Non-pigmented ciliary epithelial cell (primary cell): ENCODE measurements around the gene EPHA3.

ENCODE experiments used
- DNase-seq: peaks from one replicate; pipeline ENCODE4 v3.0.0-alpha.2; 2010; ENCODE audit warnings: low read depth

EPHA3 gene

DNA sequence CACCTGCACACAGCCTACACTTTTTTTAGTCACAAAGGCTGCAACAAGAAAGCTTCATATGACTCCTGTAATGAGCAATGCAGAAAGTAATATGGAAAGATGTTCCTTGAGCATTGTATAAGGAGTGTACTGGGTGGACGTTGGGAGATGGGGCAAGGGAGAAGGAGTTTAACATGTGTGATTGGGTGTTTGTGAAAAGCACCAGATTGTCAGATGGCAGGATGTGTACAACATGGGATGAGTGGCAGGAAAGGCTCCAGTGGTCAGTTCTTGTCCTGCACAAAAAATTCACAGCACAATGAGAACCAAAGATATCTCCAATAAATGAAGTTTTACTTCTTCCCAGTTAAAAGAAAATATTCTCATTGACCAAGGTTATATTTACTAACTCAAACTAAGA lies 255.1 kb downstream of the EPHA3 start:
- DNase-seq: no peak

DNA sequence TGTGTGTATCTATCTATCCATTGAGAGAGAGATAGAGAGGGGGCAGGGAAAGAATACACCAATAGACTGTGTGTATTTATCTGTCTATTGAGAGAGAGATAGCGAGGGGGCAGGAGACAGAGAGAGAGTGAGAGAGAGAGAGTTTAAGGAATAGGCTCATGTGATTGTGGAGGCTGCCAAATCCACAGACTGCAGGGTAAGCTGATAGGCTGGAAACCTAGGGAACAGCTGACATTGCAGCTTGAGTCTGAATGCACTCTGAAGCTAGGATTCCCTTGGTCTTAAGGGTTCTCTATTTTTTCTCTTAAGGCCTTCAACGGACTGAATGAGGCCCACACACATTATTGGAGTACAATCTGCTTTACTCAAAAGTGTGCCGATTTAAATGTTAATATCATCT lies 255.8 kb downstream of the EPHA3 start:
- DNase-seq: no peak

DNA sequence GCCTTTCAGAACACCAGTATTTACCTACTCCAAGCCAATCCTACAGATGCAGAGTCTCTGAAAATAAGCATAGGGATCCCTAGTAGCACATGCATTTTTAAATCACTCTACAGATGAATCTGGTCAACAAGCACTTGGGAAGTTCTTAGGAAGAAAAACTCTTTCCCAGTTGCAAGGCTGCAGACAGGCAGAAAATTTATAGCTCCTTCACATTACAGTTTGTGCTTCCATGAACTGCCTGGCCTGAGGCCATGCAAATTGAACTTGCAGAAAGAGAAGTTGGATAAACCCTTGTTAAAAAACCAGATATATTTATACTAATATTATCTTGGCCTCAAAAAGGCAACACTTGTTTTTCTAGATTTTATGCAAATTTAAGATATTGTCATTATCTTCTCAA lies 256.9 kb downstream of the EPHA3 start:
- DNase-seq: no peak

DNA sequence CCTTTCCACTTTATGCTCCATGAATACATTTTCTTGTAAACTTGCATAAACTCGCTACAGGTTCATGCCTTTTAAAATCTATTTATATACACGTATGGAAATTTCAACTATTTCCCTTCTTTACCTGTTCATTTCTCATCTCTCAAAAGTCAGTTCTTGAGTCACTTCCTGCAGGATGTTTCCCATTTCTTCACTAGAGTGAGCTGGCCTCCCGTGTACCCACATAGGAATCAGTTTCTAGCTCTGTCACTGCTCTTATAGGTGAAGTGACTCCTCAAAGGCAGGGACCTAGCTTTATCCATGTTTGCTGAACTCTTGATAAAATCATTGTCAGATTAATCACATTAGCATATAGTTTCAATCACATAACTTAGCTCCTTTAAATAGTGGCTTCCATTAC lies 259.7 kb downstream of the EPHA3 start:
- no peak for DNase-seq

DNA sequence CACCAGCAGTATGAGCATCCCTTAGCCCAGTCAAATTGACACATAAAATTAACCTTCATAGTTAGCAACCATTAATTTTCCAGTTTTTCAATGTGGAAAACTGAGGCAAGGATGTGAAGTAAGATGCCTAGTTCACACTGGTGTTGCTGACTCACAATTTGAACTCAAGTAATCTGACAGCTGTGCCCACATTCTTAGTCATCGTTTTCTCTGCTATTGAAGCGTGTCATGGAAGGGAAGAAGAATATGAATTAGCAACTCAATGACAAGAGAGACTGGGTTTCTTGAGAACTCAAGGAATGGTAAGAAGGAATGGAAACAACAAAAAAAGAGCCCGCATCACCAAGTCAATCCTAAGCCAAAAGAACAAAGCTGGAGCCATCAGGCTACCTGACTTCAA lies 261.4 kb downstream of the EPHA3 start:
- DNase-seq: no peak

DNA sequence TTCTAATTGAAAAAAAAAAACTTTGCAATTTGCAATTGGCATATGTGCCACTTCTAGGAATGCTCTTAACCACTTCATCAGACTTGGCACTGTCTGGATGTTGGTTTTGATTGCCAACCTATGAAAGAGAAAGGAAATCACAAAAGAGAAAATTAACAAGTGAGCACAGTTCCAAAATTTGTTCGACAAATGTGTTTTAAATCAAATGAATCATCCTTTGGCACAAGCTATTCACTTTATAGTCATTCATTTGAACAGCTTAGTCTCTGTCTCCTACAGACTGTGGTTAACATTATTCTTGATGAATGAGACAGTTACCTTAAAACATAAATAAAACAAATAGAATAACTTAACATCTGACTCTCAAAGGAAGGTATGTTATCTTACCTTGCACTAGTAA lies 265.0 kb downstream of the EPHA3 start:
- no peak for DNase-seq

DNA sequence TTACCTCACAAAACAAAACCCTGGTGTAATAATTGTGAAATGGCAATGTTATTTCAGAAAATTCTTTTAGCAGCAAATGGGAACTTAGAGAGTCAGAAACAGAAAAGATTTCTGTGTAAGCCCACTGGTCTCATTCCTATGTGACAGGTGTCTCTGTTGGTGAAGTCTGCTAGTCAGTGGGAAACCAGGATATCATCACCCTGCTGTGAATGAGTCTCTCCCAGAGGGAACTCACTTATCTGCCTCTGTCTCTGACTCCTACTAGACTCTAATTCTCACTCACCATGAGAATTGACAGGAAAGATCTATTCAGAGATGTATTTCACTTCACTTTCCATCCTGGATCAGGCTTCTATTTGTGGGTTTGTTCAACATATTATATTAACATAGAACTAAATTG lies 266.0 kb downstream of the EPHA3 start:
- DNase-seq: no peak

DNA sequence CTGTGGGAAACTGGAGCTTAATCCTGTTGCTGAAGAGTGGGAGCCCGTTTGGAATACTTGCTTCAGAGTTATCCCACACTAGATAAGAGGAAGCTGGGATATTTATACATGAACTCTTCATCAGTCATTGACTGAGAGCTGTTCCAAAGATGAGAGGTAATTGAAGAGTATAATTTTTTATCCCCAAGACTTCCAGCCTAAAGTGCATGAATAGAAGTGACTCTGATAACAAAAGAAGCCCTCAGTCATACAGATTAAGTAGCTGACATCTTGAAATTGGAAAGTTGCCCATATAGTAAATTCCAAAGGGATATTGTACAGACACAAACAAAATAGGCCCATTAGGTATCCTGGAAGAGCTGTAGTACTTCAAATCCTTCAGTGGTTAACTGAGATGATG lies 268.0 kb downstream of the EPHA3 start:
- no peak for DNase-seq

DNA sequence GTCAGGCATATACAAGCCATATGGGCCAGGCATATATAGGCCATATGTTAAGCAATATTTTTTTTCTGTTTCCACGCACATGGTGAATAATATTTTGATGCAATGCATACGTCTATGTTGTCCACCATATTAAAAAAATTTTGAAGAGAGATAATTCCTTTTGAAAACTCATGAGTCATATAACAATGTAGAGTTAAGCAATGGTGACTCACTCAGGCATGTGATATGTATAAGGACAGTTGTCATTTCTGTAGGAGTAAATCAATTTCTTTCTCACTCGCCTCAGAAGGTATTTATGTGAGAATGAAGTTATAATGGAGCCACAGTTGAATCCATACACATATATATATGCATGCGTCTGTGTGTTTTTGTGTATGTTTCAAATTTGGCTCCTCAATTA lies 272.6 kb downstream of the EPHA3 start:
- DNase-seq: no peak

DNA sequence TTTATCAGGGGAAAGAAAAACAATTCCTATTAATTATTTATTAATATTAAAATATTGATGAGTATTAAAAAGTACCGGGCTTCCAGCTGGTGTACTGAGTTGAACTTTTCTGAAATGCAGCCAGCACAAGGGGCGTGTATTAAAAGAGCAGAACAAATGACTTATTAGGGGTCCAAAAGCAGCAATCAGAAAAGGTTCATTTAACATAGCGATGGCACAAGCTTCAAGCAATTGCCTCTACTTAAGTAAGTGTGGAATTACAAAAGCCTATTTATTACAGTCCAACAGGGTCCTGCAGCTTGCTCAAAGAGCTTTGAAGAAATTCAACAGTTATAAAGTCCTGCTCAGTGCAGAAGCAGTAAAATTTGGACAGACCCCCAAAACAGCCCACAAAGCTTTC lies 285.6 kb downstream of the EPHA3 start:
- no peak for DNase-seq

DNA sequence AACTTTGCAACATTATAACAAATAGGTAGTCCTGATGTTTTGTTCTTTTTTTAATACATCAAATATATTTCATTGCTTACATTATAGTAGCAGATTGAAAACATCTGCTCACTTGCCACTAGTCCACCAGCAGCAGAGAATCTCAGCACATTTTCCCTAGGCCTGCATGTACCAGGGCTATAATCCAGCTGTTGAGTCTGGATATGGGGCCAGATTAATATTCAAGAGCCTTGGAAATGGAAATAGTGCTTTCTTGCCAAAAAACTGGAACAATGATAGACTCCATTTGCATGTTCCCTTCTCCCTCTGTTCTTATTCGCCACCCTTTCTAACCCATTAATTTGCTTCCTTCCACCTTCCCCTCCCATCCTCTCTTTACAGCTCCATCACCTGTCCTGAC lies 288.0 kb downstream of the EPHA3 start:
- DNase-seq: no peak

DNA sequence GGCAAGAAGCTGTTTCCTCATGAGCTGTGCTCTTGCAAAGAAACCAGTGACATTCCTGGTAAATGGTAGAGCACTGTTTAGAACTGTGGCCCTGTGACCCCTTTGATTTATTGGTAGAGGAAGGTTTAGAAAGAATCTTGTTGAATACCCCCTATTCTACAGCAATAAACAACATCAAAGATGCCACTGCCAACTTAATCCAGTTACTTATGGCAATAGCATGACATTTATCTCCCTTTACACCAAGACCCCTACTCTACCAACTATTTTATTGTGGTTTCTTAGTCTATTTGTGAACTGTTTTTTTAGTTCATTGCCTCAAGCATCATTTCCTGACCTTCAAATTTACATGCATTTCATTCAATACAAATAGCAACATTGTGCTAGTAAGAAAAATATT lies 288.6 kb downstream of the EPHA3 start:
- no peak for DNase-seq

DNA sequence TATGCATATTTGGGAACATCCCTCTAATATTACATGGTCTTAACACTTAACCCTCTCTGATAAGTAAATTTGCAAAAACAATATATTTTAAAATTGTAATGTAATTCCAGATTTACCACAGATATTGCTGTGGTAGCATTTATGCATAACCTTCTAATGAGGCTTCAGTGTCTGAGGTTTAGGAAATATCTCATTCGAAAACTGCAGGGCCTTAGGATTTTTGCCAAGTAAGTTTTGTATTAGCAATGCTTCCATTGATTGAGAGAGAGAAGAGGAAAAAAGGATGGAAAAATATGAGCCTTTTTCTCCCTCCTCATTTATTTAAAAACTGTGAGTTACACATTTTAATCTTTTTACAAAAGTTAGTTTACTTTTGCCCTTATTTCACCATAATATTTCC lies 294.6 kb downstream of the EPHA3 start:
- DNase-seq: no peak

DNA sequence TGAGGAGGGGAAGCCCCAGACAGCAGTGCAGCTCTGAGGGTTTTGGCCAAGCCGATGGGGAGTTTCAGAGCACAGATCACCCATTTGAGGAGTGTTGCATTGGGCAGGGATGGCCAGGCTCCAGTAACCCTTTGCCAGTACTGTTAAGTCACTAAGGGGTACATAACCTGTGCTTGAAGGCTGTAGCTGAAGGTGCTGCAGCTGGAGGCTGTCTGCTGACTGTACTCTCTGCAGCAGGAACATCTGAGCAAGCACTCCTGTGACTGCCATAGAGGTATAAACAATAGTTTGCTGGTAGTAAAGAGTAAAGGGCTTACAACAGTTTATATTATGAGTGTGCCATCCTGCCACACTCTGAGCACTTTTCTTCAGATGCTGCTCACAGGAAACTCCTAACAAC lies 297.8 kb downstream of the EPHA3 start:
- DNase-seq: no peak

DNA sequence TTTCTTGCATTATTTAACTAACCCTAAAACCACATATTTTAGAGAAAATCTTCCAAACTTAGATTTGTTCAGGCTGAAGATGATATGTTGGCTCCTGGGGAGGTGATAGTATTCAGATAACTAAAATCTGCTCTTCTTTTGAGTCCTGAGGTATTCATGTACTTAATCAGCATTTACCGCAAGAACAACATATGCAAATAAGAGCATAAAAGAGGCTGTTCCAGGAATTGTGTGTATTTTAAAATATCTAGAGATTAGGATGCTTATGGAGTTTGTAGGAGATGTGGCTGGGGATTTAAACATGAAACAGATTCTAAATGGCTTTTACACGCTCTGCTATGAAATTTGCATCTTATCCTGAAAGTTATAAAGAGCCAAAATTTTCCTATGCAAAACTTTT lies 298.2 kb downstream of the EPHA3 start:
- DNase-seq: no peak

DNA sequence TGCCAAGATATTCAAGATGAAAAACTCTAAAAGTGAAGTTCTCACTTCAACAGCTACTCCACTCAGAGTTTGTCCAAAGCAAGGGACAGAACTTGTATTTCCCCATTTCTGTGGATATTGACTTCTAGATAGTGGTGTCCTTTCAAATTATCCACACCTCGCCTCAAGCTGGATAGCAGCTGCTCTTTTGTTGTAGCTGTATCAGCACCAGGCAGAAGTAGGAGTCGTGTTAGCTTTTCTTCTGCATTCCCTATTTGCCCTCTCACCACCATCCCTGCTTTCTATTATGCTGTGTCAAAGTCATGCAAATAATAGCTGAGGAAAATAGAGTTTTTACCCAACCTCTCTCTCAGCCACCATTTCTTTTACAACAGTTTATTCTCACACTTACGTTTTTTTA lies 303.8 kb downstream of the EPHA3 start:
- no peak for DNase-seq

DNA sequence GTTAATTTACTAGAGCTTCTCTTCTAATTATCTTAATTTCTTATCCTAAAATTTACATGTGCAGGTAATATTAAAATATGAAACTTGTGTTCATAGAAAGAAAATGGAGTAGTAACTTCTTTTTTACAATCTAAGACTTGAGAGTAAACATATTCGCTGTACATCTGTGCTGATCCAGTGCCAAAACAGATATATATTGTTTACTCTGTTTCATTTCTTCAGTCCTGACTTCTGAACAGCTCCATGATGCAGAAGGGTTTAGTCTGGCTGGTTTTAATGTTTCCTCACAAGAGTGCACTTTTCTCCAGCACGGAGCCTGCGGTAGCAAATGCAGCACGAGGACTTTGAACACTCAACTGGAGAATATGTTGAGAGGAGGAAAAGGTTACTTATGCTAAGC lies 306.8 kb downstream of the EPHA3 start:
- no peak for DNase-seq

DNA sequence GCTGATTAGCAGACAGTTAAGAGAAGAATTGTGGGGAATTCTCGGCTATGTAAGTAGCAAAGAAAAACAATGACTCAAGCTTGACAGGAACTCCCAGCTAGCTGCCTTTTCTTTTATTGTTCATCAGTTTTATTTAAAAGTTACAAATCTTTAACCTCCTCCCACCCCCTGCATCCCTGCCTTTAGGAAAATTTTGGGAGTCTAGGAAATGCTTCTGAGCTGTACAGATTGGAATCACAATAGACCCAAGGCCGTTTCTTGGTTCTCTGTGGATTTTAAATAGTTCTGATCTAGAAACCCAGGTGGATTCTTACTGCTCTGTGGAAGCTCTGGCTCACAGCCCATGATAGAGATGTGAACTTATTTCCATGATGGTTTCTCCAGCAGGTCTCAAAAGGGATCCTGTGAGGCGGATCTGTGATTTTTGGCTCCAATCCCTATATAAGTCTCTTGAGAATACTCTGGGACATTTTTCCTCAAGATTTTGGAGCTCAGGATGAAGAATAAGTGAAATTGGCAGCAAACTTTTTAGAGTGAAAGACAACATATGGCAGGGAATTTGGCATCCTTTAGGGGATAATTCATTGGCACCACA lies 312.3 kb downstream of the EPHA3 start:
- no peak for DNase-seq

DNA sequence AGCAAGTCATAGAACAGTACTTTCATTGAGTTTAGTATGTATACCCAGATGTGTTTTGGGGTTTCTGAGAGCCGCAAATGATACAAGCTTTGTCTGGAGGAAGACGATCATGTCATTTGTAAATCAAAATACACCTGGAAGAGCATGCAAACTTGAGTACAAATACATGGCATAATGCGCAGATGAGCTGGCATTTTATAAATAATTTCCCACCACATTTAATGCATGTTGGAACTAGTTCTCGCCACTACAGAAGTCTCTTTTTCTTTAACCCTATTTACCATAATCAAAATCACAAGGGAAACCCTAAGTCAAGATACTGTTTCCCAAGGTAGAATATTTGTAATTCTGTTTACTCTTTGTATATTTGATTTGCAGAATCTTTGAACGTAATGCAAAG lies 318.6 kb downstream of the EPHA3 start:
- no peak for DNase-seq

DNA sequence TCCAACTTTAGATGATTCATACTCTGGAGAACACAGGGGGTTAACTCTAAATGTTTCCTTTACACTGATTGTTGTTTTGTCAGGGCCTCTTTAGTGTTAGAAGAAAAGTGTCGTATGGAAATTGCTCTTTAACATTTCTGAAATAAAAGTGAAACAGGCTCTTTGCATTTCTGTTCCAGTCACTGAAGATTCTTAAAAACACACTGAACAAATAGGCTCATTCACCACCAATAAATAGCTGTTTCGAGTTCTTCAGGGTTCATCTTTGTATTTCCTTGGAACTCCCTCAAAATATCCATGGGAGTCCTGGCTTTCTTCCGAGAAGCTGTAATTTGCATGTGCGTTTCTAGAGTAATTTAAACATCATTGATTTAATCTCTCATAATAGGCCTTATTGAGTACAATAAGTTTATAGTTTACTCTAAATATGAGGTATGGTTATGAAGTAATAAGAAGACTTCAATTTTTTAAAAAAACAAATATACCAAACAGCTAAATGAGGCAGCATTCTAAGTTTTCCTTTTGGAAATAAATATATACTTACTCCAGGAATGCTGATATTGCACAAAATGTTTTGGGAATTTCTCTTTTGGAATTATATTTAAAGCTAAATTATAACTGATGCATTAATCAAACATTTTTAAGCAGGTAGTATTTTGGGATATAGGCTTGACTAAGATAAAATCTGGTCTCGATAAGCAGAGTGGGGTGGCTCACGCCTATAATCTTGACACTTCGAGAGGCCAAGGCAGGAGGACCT lies 327.4 kb downstream of the EPHA3 start:
- DNase-seq: no peak

DNA sequence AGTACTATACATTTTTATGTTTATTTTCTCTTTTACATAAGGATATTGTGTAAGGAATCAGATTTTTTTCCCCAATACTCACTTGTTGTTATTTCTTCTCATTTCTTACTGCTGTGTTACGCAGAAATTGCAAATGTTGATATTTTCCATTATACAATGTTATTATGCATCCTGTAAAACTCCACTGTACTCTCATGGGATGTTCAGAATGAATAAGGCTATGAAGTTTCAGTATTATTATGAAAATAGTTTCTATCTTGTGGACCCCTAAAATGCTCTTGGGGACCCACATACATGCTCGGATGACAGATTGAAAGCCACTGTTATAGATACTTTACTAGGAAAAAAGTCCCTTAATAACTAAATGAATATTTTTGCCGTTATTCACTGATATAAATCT lies 329.4 kb downstream of the EPHA3 start:
- no peak for DNase-seq

DNA sequence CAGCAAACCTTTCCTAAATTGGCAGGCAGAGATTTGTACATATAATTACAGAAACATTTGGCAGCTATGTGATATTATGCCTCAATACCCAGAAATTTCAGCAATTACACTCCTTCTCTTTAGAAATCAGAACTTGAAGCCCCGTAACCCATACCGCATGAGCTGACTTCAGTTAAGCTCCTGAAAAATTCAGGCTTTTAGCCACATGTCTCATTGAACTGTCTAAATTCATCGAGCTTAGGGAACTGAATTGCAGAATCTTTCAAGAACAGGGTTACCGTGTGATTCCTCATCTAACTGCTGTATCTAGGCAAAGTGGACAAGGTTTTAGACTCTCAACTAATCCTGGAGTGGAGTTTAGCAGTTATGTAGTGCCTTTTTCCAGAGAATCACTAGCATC lies 333.0 kb downstream of the EPHA3 start:
- DNase-seq: no peak

DNA sequence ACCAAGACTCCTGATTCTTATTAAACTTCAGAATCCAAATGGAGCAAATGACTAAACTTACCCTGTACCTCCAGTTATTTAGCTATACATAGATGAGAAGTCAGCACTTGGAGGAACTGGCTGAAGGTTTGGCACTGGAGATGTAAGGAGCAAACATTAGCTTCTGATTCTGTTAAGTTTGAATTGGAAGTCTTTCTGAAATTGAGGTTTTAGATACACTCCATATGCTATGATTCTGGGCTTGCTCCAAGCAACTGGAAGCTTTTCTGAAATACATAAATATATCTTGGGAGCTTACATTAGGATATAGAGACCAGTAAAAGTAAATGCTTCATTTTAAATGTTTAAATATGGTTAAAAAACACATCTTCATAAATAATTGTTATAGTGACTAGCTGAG lies 333.7 kb downstream of the EPHA3 start:
- no peak for DNase-seq

DNA sequence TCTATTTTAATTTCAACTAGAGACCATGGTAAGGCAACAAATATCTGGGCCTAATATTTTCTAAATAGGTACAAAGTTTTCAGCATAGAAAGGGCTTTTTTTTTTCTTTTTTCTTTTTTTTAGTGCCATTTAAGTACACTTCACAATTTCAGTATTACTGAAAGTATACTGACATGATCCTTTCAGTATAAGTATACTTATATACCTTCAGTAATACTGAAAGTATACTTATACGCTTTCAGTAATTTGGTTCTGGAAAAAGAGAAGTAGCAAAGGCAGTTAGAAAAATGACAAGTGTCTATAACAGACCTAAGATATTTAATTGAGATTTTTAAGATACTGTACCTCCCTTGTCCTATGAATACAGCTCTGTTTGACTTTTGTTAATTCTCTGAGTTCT lies 339.2 kb downstream of the EPHA3 start:
- no peak for DNase-seq
